Body of pancreas (tissue), 4 donors: ENCODE data around the gene PTPN9.

ENCODE experiments used
- POLR2A ChIP-seq, 3 donors: fragments of 450-650 bp; IDR thresholded peaks; one replicate each; pipeline ENCODE4 v1.6.1; 2016; ENCODE audit warnings: antibody characterized with exemption in 3 of 3, mild to moderate bottlenecking in 2 of 3
- TF ChIP-seq, protein P1 (sequence below), 7 experiments: fragments of 450-650 bp in 4 of 7; fragments of 200-600 bp in 3 of 7; sonication (generic) in 3 of 7; IDR thresholded peaks; one replicate each; pipeline ENCODE4 v1.5.1; 2016 to 2019; ENCODE audit warnings: antibody characterized with exemption in 7 of 7

DNA sequence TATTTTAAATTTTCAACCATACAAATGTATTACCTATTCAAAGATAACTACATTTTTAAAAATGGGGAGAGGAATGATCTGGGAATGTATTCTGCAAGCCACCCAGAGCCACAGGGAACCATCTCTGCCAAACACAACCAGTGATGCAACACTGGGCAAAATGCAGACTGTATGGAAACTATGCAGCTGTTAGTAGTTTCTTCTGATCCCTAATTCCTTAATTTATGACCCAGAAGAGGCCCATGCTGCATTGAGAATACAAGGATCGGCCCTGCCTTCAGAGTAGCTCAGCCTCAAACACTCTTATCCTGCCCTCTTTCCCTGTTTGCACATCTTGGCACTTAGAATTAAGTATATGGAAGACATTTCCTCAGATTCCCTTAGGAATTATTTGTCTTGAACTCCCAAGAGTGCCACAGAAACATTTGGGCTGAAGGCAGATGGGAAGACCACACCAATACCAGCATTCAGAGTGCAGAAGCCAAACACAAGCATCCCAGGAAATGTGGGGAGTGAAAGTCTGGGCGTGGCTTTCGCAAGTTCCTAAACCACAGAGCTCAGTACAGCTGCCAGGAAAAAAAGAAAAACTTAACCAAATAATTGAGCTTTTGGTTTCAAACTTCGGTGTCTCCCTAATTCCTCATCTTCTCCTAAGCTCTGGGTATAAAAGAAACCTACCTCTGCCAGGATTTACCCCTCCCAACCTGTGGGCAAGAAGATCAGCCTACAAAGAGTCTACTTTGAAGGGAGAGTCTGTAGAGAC lies 41.1 kb upstream of the PTPN9 start:
- TF ChIP-seq POLR2A (IDR thresholded peaks at IDR 0.05), result no peak
- TF ChIP-seq, protein P1, sequence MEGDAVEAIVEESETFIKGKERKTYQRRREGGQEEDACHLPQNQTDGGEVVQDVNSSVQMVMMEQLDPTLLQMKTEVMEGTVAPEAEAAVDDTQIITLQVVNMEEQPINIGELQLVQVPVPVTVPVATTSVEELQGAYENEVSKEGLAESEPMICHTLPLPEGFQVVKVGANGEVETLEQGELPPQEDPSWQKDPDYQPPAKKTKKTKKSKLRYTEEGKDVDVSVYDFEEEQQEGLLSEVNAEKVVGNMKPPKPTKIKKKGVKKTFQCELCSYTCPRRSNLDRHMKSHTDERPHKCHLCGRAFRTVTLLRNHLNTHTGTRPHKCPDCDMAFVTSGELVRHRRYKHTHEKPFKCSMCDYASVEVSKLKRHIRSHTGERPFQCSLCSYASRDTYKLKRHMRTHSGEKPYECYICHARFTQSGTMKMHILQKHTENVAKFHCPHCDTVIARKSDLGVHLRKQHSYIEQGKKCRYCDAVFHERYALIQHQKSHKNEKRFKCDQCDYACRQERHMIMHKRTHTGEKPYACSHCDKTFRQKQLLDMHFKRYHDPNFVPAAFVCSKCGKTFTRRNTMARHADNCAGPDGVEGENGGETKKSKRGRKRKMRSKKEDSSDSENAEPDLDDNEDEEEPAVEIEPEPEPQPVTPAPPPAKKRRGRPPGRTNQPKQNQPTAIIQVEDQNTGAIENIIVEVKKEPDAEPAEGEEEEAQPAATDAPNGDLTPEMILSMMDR (IDR thresholded peaks at IDR 0.05), result no peak
